Neural progenitor cell (in vitro differentiated cells): ENCODE measurements around the gene TTC1.

Source experiments
- EZH2 ChIP-seq: fragments of 200-600 bp; sonication (generic); IDR thresholded peaks from 2 replicates; pipeline ENCODE4 v1.6.1; 2017; ENCODE audit warnings: antibody characterized with exemption, mild to moderate bottlenecking, moderate library complexity
- EZH2phosphoT487 ChIP-seq: fragments of 200-600 bp; sonication (generic); IDR thresholded peaks from 2 replicates; pipeline ENCODE4 v1.6.1; 2017; ENCODE audit warnings: antibody characterized with exemption
- TF ChIP-seq, protein P1 (sequence below): fragments of 200-600 bp; sonication (generic); IDR thresholded peaks from 2 replicates; pipeline ENCODE4 v1.5.1; 2017; ENCODE audit warnings: antibody characterized with exemption, mild to moderate bottlenecking

- TF ChIP-seq, protein P1, sequence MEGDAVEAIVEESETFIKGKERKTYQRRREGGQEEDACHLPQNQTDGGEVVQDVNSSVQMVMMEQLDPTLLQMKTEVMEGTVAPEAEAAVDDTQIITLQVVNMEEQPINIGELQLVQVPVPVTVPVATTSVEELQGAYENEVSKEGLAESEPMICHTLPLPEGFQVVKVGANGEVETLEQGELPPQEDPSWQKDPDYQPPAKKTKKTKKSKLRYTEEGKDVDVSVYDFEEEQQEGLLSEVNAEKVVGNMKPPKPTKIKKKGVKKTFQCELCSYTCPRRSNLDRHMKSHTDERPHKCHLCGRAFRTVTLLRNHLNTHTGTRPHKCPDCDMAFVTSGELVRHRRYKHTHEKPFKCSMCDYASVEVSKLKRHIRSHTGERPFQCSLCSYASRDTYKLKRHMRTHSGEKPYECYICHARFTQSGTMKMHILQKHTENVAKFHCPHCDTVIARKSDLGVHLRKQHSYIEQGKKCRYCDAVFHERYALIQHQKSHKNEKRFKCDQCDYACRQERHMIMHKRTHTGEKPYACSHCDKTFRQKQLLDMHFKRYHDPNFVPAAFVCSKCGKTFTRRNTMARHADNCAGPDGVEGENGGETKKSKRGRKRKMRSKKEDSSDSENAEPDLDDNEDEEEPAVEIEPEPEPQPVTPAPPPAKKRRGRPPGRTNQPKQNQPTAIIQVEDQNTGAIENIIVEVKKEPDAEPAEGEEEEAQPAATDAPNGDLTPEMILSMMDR: no peak
- TF ChIP-seq EZH2phosphoT487 (no peak), EZH2 (no peak)
Measured at GRCh38 chr5:159971038-159971437, 37.9 kb upstream of the TTC1 start.
